T-helper 2 cell treated with Interferon-gamma antibody and Interleukin-4, amounts not matched to agents 5 μg/mL and 100 μg/mL, for 36 hours (primary cell): ENCODE results near the gene SNED1.

Source experiments
- DNase-seq: peaks from one replicate; pipeline ENCODE4 v3.0.0; 2021; ENCODE audit warnings: low spot score
- H3K27ac Mint-ChIP-seq: one replicate; pipeline ENCODE4 v1.8.0; 2021; ENCODE audit warnings: mild to moderate bottlenecking, mixed read lengths
- H3K27me3 Mint-ChIP-seq: one replicate; pipeline ENCODE4 v1.8.0; 2021; ENCODE audit warnings: low read depth, mixed read lengths
- H3K36me3 Mint-ChIP-seq: one replicate; pipeline ENCODE4 v1.8.0; 2021; ENCODE audit warnings: low read depth, mixed read lengths
- H3K4me1 Mint-ChIP-seq: one replicate; pipeline ENCODE4 v1.8.0; 2021; ENCODE audit warnings: low read depth, mixed read lengths
- H3K4me3 Mint-ChIP-seq: one replicate; pipeline ENCODE4 v1.8.0; 2022; ENCODE audit warnings: mild to moderate bottlenecking, moderate library complexity, mixed read lengths
- H3K9me3 Mint-ChIP-seq: one replicate; pipeline ENCODE4 v1.8.0; 2021; ENCODE audit warnings: mixed read lengths

The SNED1 gene

DNA sequence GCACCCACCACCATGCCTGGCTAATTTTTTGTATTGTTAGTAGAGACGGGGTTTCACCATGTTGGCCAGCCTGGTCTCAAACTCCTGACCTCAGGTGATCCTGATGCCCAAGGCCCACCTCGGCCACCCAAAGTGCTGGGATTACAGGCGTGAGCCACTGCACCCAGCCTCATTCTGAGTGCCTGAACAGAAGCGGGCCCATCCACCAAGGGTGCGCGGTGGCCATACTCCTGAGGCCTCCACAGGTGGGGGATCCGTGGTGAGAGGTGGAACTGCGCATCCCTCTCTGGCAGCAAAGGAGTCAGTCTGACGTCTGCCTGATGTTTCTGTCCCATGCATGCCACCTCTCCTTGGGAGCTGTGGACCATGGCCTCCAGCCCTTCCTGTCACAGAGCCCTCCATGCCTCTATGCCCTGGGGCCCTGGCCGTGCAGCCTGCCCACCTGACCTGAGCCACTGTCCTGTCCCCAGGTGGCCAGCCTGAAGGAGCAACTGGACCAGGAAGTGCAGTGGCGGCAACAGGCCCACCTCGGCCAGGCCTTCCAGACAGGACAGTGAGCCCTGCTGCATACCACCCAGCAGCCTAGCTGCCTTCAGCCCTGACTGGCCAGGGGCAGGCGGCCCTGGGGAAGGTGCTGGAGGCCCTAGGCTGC is 7.6 kb upstream of the SNED1 start:
- Mint-ChIP-seq H3K27me3 (no peaks in the 10 kb centered on the region), H3K36me3 (no peaks in the 10 kb centered on the region), H3K4me1 (no peaks in the 10 kb centered on the region), H3K9me3 (no peaks in the 10 kb centered on the region), H3K4me3 (no peak overlapping the region), H3K27ac (no peak overlapping the region)
- DNase-seq: no peak

DNA sequence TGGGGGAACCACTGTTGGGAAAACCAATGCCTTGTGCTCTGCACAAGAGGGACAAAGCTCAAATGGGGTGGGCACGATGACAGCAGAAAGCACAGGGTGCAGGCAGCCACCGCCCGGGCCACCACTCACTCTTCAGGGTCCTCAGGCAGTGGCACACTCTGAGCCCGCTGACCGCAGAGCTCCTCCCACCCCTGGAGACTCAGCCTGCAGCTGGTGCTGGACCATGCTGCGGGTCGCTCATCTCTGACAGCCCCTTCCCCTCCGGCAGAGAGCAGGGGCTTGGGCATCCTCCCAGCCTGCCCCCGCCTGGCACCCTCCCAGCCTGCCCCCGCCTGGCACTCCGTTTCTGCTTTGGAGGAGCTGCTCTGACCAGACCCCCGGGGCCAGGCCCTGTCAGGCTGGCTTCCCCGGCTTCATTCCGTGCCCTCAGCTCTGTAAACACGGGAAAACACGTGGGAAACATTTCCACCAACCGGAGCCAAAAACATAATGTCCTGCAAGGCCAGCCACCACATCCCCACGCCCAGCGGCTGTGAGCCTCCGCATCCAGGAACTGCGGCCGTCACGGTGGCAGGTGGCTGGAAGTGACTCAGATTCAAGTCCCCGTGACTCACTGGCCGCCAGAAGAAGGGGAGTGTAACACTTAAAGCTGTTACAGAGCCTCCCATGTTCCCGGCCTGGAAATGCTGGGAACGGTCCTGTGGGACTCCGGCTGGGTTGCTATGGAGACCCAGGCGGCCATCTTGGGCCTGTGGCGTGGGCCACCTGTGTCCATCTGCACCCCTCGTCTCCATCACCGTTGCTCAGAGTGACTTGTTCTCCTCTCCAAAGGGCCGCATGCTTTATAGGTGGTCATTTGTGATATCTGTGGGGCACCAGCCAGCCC is 6.8 kb upstream of the SNED1 start:
- Mint-ChIP-seq H3K9me3 (no peaks in the 10 kb centered on the region), H3K36me3 (no peaks in the 10 kb centered on the region), H3K4me1 (no peaks in the 10 kb centered on the region), H3K27me3 (peaks cover 1% of the 10 kb centered on the region), H3K27ac (no peak overlapping the region), H3K4me3 (no peak overlapping the region)
- DNase-seq: no peak

DNA sequence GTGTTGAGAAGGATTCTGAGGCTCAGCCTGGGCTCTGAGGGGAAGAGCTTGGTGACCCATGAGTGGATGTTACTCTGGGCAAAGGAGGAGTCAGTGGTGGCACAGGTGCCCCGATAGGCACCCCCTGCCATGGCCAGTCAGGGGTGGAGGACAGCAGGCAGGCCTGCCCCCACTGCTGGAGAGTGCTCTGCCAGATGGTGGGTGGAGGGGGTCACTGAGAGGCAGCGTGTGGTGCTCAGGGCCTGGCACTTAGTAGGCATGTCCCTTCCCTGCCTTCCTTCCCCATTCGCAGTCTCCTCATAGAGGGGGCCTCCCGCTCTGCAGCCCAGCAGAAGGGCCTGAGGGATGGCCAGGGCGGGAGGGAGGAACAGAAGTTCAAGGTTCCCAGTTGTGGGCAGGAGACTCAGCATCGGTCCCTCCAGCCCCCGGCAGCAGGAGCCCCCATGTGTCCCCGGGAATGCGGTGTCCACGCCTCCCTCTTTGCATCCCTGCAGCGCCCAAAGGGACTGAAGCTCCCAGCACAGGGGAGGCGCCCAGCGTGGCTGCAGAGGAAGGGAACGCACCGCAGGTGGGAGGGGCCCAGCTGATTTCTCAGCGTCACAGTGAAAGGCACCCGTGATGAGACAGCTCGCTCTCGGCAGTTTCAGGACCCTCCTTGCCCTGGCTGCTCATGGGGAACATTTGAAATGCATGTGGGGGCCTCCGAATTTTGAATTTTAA is 5.7 kb upstream of the SNED1 start:
- Mint-ChIP-seq H3K27me3 (peaks cover 11% of the 10 kb centered on the region), H3K4me3 (no peak overlapping the region), H3K36me3 (no peaks in the 10 kb centered on the region), H3K27ac (no peak overlapping the region), H3K4me1 (no peaks in the 10 kb centered on the region), H3K9me3 (no peaks in the 10 kb centered on the region)
- DNase-seq: no peak

DNA sequence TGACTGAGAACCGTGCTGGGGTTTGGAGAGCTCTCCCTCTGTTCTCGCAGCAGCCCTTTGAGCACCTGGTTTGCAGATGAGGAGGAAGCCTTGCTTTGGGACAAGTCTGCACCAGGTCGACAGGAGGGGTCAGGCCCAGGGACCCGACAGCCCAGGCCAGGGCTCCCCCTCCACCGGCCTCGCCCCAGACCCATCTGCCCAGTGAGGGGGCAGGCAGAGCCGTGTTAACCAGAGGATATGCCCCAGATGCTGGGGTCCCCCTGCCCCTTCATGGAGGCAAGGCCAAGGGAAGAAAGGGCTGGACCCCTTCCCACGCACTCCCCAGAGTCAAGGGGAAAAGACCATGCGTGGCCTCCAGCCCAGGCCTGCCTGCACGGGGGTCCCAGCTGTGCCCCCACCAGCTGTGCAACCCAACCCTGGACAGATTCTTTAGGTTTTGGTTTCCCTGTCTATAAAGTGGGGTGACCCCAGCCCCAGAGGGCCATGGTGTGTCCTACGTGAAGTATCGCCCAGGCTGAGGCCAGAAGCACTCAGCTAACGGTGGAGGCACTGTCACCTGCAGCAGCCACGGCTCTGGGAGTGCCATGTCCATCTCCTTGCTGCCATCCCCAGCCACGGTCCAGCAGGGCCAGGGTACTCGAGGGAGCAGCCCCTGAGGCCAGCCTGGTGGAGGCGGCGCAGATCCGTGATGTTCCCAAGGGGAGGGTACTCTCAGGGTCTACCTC is 4.8 kb upstream of the SNED1 start:
- no peaks in the 10 kb centered on the region for H3K9me3 Mint-ChIP-seq

DNA sequence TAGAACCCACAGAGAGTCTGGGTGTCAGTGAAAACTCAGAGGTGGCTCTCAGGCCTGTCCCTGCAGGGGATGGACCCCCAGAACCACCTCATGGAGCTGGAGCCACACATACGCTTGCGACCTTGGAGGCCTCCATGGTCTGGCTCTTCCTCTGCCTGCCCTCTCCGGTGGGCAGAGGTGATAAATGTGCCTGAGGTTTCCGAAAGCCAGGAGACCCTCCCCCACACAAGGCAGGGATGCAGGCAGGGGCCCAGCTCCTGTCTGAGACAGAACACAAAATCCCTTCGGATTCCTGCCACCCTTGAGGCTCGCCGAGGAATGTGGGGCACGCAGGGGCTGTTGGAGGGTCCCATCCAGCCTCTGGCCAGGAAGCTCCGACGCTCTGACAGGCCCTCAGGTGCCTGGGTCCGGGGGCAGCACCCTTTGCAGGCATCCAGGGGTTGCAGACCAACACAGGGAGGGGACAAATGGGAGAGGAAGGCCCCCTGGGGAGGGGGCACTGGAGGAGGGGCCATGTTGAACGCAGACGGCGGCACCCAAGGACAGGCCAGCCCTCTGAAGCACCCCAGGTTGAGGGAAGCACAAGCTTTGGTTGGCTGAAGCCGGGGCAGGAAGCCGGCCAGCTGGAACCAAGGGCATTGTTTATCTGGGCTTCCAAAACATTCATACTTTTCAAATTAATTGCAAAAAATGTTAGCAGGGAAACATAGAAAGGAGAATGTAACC is 4.1 kb upstream of the SNED1 start:
- Mint-ChIP-seq H3K9me3 (no peaks in the 10 kb centered on the region), H3K27ac (no peak overlapping the region), H3K4me3 (no peak overlapping the region), H3K4me1 (no peaks in the 10 kb centered on the region), H3K36me3 (no peaks in the 10 kb centered on the region), H3K27me3 (peaks cover 13% of the 10 kb centered on the region)
- DNase-seq: no peak

More for the DNA sequence above, 4.8 kb upstream of the SNED1 start:
- Mint-ChIP-seq H3K4me3 (no peak overlapping the region), H3K36me3 (no peaks in the 10 kb centered on the region), H3K4me1 (no peaks in the 10 kb centered on the region), H3K27ac (no peak overlapping the region), H3K27me3 (peaks cover 13% of the 10 kb centered on the region)
- DNase-seq: no peak

DNA sequence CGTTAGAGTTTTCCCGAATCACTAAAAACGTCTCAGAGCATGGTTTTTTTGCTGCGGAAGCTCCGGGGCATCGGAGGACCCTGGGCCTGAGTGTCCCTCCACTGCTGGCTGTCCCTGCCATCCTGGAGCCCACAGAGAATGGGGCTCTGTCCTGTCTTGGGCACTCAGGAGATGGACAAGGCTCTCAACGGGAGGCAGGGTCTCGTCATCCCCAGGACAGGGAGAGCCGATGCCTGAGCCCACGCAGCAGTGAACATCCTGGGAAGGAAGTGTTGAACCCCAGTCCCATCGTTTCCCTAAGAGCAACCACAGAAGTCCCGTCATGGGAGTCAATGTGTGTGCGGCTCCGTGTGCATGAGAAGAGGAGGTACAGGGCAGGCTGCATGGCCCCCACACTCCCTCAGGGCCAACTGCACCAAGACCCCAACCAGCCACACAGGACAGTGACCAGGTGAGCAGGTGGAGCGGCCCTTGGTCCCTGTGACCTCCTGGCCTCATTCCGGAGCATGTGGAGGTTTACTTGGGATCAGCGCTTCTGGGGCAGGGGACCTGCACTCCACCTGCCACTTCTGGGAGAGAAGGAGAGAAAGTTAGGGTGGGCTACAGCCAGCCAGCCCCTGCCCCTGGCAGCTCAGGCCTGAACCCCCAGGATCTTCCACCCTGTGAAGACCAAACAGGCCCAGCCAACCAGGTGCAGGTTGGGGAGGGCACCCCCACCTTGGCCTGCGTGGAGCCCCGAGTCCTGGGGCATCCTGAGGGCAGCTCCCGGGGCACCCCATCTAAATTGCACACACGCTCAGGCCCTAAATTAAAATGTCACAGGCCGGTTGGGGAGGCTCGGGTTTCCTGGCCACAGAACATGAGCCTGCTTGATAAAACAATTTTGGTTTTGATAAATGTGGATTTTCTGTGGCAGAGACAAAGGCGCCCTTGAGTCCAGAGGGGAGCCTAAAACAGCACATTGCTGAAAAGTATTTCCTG is 3.1 kb upstream of the SNED1 start:
- H3K9me3 Mint-ChIP-seq: no peaks in the 10 kb centered on the region
- no peaks in the 10 kb centered on the region for H3K4me1 Mint-ChIP-seq
- H3K36me3 Mint-ChIP-seq: no peaks in the 10 kb centered on the region
- no peak overlapping the region for H3K4me3 Mint-ChIP-seq
- no peak for DNase-seq
- peaks cover 22% of the 10 kb centered on the region for H3K27me3 Mint-ChIP-seq
- H3K27ac Mint-ChIP-seq: no peak overlapping the region

DNA sequence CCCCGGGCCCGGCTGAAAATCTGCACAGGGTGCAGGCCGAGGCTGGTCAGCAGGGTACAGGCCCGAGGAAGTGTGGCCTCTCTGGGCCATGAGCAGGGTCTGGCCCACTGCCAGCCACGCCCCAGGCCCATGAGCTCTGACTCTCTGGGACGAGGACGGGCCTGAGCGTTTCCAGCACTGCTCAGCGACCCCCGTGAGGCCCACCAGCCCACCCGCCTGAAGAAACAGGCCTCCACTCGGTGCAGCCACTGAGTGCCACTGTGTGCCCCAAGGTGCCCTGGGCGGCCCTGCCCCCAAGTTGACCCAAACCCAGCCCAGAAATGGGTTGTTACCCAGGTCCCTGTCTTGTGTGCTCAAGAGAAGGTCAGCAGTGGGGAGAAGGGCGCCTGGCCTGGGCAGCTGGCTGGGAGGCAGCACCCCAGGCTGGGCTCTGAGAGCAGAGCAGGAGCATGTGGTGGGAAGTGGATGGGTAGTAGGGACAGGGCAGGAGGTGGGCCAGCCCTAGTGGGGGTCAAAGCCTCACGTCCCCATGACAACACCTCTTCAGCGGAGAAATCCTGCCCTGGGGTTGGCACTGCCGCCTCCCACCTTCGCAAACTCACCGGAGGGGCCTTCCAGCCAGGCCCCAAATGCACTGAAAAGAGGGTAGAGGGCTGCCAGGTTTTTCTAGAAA is 2.1 kb upstream of the SNED1 start:
- no peak overlapping the region for H3K27ac Mint-ChIP-seq
- H3K9me3 Mint-ChIP-seq: no peaks in the 10 kb centered on the region
- DNase-seq: no peak
- no peaks in the 10 kb centered on the region for H3K4me1 Mint-ChIP-seq
- H3K36me3 Mint-ChIP-seq: no peaks in the 10 kb centered on the region
- H3K4me3 Mint-ChIP-seq: no peak overlapping the region
- peaks cover 29% of the 10 kb centered on the region for H3K27me3 Mint-ChIP-seq

DNA sequence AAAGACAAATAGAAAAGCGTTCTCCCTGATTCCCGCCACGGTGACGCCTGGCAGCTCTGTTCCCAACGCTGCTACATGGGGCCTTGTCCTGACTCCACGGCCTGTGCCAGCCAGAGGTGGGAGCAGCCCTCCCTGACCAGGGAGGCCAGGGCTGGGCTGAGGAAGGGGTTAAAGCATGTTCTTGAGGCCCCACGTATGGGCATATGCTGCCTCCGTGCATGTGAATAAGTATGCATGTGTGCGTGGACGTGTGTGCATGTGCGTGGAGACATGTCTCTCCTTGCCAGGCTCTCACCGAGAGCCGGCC is 1.6 kb upstream of the SNED1 start:
- Mint-ChIP-seq H3K4me3 (no peak overlapping the region), H3K27ac (no peak overlapping the region), H3K4me1 (no peaks in the 10 kb centered on the region), H3K27me3 (peaks cover 29% of the 10 kb centered on the region), H3K36me3 (no peaks in the 10 kb centered on the region), H3K9me3 (no peaks in the 10 kb centered on the region)
- DNase-seq: no peak

DNA sequence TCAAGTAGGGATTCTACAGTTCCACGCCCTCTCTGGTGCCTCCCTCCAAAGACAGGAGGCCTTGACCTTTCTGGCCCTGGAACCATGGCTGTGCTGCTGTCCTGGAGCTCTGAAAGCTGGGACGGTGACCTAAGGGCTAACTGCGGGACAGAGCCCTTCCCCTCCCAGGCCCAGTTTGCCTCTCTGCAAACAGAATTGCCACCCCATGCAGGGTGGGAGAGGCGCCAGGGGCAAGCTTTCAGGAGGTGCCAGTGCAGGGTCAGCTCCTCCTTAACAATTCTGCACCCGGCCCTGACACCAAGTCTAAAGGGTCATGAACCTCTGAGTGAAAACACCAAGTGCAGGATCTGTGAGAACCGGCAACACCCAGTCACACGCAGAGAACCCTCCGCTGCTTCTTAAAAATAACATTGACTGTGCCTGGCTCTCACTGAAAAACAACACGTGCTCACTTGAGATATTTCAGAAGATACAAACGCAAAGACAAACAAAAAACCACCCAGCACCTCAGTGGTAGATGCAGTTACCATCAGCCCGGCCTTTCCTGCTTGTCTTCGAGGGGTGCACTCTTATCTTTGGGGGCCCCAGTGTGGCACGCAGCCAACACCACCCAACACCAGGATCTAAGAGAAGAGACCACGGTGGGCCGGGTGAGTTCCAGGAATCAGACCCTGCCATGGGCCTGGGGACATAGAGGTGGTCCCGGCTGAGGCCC is 1.1 kb upstream of the SNED1 start:
- no peaks in the 10 kb centered on the region for H3K36me3 Mint-ChIP-seq
- H3K4me1 Mint-ChIP-seq: no peaks in the 10 kb centered on the region
- peaks cover 29% of the 10 kb centered on the region for H3K27me3 Mint-ChIP-seq
- no peak overlapping the region for H3K4me3 Mint-ChIP-seq
- no peaks in the 10 kb centered on the region for H3K9me3 Mint-ChIP-seq
- no peak for DNase-seq
- no peak overlapping the region for H3K27ac Mint-ChIP-seq

DNA sequence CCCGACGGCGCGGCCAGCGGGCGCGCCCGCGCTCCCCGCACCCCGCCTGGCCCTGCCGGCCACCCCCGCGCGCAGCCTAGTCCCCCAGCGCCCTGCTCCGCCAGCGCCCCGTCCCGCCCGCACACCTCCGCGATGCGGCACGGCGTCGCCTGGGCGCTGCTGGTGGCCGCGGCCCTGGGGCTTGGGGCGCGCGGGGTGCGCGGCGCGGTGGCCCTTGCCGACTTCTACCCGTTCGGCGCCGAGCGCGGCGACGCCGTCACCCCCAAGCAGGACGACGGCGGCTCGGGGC is 232 bp downstream of the SNED1 start:
- Mint-ChIP-seq H3K27ac (no peak overlapping the region), H3K36me3 (no peaks in the 10 kb centered on the region), H3K27me3 (peaks cover 29% of the 10 kb centered on the region), H3K4me1 (no peaks in the 10 kb centered on the region), H3K9me3 (peaks cover 6% of the 10 kb centered on the region), H3K4me3 (no peak overlapping the region)
- no peak for DNase-seq

DNA sequence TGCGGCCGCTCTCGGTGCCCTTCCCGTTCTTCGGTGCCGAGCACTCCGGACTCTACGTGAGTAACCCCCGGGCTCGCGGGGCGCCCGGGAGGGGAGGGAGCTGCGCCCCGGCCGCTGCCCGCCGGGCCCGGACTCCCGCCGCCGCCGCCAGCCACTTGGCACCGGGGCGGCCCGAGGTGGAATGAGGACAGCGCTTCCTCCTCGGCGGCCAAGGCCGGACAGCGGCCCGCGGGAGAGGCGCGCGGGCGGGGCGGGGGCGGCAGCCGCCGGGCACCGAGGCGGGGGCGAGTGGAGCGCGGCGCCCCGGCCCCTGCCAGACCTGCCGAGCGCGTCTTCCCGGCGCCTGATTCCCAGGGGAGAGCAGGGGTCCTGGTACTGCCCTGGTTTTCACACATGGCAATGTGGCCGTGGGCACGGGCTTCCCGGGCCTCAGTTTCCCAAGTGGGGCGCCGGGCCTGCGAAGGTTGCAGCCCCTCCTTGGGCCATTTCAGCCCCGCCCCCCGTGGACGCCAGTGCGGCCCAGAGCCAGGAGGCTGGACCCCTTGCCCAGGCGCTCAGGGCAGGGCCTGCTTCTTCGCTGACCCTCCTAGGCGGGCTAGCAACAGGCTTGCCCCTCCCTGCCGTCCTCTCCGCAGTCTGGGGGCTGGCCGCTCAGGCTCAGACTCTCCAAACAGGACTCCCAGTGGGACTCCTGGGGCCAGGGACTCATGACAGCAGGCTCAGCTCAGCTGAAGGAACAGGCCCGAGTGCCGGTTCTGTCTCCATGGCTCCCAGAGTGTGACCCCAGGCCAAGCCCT is 775 bp downstream of the SNED1 start:
- H3K4me1 Mint-ChIP-seq: no peaks in the 10 kb centered on the region
- DNase-seq: no peak
- peaks cover 29% of the 10 kb centered on the region for H3K27me3 Mint-ChIP-seq
- H3K27ac Mint-ChIP-seq: no peak overlapping the region
- H3K9me3 Mint-ChIP-seq: peaks cover 12% of the 10 kb centered on the region
- no peak overlapping the region for H3K4me3 Mint-ChIP-seq
- H3K36me3 Mint-ChIP-seq: no peaks in the 10 kb centered on the region
